ENCODE data around the gene TLCD3B.

GRCh38 chr16:30003670-30004423 lies 27.2 kb downstream of the TLCD3B start:
- TF ChIP-seq POLR2A (IDR thresholded peaks at IDR 0.05; ENCODE audit: low read length), result no peak
- no peak for TF ChIP-seq GATA1 (IDR thresholded peaks at IDR 0.05; ENCODE audit: low read depth, low read length)

Data from erythroblast (primary cell).